NCI-H1092 (cell line): ENCODE data around the gene BRD3OS.

Source experiments
- DNase-seq: peaks from one replicate; lab custom pipeline; 2025; lab: John Stamatoyannopoulos, UW

The BRD3OS gene

DNA sequence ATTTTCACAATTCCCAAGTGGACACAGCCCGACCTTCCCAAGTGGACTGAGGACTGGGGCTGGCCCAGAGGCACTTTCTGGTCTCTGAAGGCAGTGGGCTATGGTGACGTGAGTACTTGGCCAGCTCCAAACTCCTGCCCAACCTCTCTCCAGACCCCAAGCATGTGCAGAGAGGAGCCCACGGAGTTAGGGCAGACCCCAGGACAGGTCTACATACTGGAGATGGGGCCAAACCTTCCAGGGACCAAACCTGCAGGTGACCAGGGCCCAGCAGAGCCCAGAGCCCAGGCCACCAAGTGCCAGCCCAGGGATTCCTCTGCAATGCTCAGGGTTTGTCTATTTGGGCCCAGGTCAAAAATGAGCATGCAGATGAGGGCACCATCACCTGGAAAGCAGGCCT lies 27.2 kb downstream of the BRD3OS start:
- DNase-seq = no peak

DNA sequence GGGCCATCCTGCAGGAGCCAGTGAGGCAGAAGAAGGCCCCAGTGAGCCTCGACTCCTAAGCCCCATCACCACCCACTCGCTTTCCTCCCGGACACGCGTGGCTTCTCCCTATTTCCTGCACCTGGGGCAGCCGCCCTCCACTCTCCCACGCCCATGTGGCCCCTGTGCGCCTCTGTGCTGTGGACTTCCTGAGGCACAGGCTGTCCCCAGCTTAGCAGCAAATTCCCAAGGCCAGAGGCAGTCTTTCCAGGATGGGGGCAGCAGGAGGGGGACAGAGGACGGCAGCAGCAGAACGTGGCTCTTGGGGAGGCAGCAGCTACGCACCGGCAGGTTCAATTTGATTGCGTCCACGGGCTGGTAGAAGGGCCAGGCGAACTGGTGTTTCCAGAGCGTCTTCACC lies 27.7 kb downstream of the BRD3OS start:
- DNase-seq = no peak

DNA sequence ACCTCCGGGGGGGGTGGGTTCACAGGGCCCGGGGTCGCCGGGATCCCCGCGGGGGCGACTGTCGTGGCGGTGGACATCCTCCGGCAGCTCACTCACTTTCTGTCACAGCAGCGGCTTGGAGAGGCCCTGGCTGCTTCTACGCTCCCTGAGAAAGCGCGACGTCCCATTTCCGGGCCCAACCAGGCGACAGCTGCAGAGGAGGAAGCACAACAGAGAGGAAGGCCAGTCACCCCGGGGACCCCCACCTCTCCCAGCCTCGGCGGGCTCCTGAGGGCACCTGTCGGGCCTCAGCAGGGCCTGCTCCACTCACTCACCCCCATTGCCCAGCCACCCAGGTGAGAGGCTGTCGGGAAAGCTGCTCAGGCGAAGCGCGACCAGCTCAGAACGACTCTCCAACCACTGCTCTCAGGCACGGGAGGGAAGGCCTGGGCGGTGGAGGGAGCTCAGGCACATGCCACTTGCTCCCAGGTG lies 28.2 kb downstream of the BRD3OS start:
- no peak for DNase-seq

DNA sequence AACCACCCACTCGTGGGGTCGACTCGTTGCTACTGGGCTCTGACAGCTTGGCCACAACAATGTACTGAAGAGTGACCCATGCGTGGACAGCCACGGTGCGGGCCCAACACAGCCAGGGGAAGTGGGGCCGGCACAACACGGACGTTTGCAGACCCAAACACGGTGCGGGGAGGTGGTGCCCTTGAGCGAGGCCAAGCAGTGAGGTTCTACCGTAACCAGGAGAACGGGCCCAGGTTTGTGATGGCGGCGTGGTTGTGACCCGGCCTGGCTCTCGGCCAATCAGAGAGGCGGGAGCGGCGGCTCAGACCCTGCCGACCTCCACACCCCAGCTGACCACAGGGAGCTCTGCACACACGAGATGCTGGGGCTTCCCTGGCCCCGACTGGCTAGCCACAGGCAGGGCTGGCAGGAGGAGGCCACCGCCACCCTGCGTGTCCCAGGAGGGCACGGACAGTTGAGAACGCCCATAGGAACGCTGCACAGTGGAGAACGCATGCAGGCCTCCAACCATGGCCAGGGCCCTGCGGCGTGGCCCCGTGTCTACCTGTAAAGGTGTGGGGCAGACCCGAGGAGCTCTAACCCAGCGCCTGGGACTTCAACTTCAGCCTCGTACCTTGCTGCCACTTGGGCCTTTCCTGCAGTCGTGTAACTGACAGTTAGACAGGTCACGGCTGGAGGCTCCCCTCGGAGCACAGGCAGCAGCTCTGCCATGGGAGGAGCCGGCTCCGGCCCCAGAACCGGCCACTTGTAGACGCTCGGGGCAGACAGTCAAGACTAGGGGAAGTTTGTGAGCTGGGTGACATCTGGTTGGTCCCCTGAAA lies 28.9 kb downstream of the BRD3OS start:
- no peak for DNase-seq

DNA sequence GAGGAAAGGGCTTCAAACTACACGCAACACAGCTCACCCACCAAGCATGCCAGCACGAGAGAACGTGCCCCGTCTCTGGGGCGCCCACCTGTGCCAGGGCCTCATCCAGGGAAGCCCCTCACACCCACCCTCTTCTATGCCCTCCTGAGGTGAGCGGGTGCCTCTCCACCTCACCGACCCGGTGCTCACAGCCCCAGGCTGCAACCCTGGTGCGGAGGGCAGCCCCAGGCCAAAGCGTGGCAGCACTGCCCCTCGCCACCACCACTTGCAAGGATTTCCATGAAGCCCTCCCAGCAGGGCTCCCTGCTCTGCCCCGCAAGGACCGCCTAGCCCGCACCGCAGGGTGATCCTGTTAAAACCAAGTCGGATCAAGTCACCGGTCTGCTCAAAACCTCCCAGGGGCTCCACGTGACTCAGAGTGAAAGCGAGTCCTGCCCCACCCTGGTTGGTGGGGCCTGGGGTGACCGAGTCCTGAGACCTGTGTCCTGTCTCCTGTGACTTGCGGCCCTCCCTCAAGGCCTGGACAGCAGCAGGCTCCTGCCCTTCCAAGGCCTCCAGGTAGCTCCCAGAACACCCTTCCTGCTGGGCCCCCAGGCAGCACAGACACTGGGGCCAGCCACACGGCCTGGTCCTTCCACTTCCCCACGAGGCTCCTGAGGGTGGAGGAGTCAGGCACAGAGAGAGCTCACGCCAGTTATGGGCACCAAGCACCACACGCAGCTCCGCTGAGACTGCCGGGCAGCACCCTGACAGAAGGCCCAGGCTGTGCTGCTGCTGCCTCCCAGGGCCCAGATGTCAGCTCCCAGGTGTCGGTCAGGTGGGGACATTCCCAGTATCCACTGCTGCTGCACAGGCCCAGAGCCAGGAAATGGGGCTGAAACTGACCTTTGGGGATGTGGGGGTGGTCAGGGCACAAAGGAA lies 29.9 kb downstream of the BRD3OS start:
- no peak for DNase-seq

DNA sequence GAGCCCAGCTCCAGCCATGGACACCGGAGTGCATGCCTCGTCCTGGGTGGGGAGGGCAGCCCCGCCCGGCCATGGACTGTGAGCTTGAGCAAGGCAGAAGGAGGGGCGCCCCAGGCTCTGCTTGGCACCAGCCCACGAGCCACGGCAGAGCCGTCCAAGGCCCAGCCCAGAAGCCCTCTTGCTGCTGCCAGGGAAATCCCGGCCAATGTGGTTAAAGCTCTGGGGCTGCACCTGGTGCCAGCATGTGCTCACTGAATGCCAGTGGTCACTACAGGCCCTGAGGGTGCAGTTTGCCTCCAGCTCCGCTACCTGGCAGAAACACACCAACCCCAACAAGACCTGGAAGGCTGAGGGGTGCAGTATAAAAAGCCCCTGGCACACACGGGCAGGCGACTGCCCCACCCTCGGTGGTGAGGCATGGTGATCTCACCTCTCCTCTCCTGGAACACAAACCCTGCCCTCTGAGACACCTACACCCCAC lies 30.7 kb downstream of the BRD3OS start:
- no peak for DNase-seq

DNA sequence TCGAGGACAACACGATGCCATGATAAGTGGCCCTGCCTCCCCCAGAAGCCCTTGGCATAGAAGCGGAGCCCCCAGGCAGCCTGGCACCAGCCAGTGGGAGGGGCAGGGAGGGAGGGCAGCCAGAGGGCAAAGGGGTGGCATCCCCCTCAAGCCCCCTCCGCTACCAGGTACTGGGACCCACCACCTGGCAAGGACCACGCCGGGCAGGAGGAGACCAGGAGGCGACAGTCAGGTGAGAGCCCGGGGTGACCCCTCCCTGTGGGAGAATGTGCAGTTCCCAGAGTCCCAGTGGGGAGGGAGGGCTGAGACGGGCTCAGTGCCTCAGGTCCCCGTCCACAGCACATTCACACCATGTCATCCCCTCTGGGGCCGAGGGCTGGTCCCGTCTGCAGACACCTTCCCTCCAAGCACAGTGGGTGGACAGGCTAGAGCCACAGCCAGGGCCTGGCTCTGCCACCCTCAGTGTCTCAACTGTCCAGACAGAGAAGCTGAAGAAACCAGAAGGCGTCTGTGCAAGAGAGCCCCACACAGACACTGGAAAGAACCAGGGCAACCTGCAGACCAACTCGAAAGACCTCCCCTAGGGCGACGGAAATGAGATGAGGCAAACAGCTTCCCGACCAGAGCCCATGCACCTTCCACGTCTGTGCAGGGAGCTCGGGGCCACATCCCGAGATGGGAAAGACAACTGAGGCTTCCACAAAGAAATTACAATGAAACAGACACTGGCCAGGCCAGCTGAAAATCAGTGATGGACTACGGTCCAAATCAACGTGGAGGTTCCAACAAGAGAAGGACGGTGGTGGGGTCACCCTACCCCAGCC lies 31.4 kb downstream of the BRD3OS start:
- no peak for DNase-seq

DNA sequence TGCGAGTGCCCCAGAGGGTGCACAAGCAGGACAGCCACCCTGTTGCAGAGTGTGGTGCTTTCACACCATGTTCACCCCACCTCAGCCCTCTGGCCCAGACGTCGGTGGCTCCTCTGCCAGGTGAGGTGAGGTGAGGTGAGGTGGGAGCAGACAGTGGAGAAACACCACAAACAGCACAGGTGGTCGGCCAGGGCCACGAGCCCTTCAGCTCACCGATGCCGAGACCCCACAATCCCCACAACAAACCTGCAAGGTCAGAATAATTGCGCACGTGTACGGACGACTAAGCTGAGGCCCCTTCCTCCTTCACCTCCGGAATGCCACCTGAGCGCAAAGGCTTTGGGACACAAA lies 32.0 kb downstream of the BRD3OS start:
- no peak for DNase-seq

DNA sequence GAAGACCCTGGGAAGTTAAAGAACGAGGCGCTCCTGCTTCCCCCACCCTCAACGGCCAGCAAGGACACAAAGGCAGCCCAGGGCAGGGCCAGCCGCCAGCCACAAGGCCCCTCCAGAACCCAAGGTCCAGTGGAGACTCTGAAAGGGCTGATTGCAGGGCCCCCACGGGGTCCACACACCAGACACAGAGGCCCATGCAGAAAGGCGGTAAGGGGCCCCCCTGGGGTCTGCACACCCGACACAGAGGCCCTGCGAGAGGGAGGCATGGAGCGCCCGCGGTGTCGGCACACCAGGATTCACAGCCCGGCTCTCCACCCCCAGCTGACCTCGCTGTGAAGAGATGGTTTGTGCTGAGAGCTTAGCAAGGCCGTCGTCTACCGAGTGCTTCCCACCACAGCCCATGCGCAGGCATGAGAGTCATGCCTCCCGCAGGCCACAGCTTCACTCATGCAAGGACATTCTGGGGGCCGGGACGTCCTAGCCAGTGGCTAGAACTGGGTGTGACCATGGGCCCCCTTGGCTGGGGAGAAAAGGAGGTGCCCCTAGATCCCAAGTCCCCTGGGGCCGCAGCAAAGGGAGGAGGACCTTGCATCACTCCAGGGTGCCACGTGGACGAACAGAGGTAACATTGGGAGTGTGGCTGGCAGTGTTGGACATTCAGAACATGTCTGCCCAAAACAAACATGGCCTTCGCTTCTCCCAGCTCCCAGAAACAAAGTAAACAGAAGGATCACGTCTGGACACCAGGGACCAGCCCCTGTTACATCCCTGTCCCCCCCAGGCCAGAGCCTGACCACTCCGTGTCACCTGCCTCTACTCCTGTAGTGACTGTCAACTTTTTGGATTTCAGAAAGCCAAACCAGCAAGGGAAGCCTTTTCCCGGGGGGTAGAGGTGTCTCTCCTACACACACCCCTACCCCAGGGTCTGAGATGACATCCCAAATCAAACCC lies 32.7 kb downstream of the BRD3OS start:
- no peak for DNase-seq

DNA sequence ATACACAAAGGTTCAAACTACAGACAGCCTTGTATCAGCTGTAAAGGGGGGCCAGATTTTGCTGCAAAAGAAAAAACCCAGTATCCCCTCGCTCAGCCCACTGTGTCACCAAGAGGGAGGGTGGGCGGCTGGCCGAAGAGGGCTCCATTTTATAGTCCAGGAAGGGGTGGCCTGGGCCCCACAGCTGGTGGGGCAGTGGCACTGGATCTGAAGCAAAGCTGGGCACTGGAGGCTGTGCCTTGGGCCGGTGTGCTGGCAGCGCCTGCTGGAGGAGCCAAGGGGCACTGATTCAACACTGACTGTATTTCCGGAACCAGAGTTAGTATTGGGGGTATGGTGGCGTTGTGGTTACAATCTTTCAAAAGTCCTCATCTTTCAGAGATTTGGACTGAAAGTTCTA lies 33.4 kb downstream of the BRD3OS start:
- DNase-seq = no peak

DNA sequence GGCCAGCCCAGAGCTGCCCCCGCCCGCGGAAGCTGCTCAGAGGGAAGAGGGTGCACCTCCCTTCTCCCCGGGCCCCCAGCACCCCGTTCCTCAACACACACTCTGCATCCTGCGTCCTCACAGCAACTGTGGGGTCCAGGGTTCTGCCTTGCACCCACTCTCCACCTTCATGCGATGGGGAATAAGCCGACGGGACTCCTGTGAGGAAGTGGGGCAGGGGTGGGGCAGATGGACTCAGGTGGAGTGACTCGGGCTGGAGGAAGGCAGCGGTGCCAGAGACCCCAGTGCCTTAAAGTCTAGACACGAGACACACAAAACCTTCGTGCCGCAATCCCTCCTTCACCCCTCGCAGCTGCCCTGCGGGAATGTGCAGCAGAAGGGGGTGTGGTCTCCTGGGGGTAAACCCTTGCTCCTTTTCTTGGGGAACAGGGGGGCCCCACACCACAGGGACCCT lies 33.9 kb downstream of the BRD3OS start:
- DNase-seq = no peak

DNA sequence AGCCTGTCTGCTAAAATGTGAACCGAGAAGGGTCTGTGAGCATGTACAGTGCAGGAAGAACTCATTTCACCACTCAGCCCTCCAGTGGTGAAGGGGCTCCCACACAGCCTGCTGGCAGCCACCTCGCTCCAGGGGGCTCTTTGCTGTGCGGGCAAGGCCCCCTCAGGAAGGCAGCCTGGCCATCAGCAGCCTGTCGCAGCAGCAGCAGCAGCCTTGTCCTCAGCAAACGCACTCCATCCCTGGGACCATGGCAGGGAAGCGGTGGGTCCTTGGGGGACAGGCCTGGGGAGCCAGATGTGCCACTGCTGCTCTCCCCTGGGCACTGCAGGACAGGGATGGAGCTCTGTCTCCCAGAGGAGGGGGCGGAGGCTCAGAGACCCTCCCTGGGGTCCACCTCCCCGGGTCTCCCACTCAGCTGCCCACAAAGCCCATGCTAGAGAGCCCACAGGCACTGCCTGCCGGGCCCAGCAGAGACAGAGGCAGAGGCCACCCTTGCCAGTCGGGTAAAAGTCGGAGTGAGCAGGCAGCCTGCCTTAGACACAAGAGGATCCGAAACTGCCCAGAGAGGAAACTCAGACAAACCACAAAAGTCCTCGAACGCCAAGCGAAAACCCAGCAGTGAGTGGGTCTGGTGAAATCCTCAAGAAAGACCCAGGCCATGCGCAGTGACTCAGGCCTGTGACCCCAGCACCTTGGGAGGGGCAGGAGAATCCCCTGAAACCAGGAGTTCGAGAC lies 34.5 kb downstream of the BRD3OS start:
- no peak for DNase-seq

DNA sequence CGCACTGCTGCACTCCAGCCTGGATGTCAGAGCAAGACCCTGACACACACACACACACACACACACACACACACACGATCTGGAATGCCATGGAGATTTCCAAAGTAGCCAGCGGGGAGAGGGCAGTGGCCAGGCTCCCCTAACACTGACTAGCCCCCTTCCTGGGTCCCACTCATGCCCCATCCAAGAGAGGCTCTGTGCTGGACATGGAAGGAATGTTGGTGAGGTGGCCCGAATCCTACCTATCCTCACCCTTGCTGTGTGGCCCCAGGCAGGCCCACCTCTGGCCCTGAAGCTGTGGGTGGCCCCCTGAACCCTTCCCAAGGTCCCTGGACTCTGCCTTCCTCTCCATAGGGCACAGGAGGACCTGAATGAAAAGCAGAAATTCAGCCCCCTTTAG lies 35.3 kb downstream of the BRD3OS start:
- DNase-seq = no peak

DNA sequence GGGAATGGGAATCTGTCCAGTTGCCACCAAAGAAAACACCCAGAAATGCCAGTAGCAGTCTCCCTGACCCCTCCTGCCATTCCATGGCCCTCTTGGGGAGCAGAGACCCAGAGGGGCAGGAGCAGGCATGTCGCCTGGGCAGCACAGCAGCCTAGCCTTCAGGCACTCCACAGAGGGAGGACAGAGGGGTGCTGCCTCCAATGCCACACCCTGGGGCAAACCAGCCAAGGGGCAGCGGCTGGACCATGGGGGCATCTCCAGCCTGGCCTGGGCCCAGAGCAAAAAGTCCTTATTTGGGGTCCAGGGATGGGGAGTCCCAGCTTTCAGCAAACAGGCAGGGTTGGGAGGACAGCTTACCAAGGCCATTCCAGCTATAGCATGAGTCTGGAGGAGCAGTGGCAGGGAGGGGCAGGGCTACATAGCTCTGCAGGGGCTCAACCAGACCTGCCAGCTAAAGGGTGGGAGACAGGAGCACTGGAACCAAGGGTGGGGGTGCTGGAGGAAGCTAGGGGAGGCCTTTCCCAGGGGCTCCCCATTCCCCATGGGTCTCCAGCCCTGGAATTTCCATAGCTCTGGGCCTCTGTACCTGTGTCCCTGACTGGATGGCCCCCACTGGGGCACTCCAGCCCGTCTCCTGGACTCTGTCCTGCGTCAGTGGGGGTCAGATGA lies 35.9 kb downstream of the BRD3OS start:
- no peak for DNase-seq

DNA sequence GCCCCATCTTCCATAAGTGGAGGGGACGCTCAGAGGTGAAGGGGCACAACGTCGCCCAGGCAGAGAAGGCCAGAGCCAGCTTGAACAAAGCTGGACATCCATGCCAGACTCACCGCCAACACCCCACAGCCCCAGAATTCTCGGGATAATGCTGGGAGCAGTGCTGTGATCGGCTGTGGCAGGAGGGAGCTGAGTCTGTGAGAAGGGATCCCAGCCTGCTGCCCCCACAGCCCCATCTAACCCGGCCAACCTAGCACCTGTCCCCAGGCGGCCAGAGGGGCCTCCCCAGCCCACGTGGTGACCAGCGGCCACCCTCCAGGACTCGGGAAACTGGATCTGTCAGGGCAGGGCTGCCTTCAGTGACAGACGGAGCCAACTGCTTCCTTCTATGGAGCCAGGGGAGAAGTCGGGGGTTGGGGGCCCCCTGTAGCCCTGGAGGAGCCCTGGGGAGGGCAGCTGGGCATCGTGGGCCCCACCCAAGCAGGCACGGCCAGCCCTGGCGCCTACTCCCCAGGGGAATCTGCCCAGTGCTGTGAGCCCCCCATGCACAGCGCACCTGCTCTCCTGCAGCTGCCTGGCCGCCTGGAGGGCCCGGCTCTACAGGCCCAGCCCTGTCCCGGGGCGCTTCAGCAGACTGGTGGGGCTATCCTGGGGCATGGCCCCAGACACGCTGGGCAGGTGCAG lies 36.5 kb downstream of the BRD3OS start:
- DNase-seq = no peak

DNA sequence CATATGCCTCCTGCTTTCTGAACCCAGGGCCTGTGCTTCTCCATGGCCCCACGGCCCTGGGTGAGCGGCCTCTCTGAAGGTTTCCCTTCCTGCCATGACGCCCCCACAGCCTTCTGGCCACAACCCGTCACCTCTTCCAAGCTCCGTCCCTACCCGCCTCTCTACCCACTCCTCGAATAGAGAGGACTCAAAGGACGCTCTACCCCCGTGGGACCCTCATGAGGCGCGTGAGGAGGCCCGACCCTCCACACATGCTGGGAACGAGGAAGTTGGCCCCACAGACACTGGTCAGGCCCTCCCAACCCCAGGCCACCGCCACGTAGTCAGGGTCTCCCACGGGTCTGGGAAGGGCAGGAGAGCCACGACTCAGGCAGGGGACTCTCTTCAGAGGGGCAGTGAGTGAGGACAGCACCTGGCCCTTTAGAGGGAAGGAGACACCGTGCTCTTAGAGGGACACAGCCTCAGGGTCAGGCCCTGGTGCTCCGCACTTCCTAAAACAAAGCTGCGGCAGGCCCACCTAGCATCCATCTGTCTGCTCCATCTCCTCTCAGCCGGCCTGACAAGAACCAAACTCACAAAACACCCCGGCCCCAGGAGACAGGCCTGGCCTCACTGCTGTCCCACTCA lies 37.3 kb downstream of the BRD3OS start:
- no peak for DNase-seq

DNA sequence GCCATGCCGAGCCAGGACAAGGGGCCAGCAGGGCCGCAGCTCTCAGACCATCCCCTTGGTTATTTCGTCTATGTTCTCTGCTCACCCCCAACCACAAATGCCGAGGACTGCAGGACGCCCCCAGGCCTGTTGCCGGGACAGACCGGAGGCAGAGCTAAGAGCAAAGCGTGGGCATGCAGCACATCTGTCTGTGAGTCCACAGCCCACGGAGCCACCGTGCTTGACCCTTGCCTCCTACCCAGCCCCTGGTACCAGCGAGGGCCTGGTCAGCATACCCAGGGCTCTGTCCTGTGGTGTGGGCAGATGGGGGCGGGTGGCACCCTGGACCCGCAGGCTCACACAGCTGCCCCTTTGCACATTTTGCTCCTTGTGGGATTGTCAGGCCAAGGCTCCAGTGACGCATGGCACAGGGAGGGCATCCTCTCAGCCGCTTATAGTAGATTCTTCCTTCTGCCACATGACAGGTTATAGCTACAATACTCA lies 37.8 kb downstream of the BRD3OS start:
- no peak for DNase-seq
